Astrocyte (in vitro differentiated cells and primary cell): Measurements from ENCODE around the gene SUPT20H. TPM values are rescaled to one million over a fixed set of nuclear protein-coding genes. Genes with fewer than 3 reads are reported as not detected.

Experiments
- DNase-seq: peaks from one replicate; pipeline ENCODE4 v3.0.0-alpha.2; 2010; ENCODE audit warnings: low read depth
- FAIRE-seq: peaks from 2 replicates; lab custom pipeline; 2011; peaks lifted over from hg19 to GRCh38; lab: Jason Lieb, UNC
- H2AFZ ChIP-seq: 2 replicates; pipeline ENCODE4 v1.6.0; 2012; ENCODE audit warnings: low read depth, low read length, inconsistent platforms
- H3K27ac ChIP-seq: 2 replicates; pipeline ENCODE4 v1.5.1; 2011; ENCODE audit warnings: low read depth, low read length, inconsistent platforms
- H3K27me3 ChIP-seq: 2 replicates; pipeline ENCODE4 v1.6.0; 2011; ENCODE audit warnings: low read length, inconsistent platforms; ENCODE audit not compliant: insufficient read depth
- H3K36me3 ChIP-seq: 2 replicates; pipeline ENCODE4 v1.5.1; 2011; ENCODE audit warnings: low read length, inconsistent platforms; ENCODE audit not compliant: insufficient read depth
- H3K4me1 ChIP-seq: 2 replicates; pipeline ENCODE4 v1.5.1; 2011; ENCODE audit warnings: low read length, inconsistent platforms; ENCODE audit not compliant: insufficient read depth
- H3K4me2 ChIP-seq: 2 replicates; pipeline ENCODE4 v1.6.0; 2012; ENCODE audit warnings: low read length, inconsistent platforms
- H3K4me3 ChIP-seq: 2 replicates; pipeline ENCODE4 v1.5.1; 2011; ENCODE audit warnings: low read depth, mild to moderate bottlenecking, low read length, inconsistent platforms; ENCODE audit not compliant: insufficient read depth
- H3K79me2 ChIP-seq: 2 replicates; pipeline ENCODE4 v1.6.0; 2012; ENCODE audit warnings: mild to moderate bottlenecking, low read length, inconsistent platforms; ENCODE audit not compliant: insufficient read depth
- H3K9ac ChIP-seq: 2 replicates; pipeline ENCODE4 v1.6.0; 2012; ENCODE audit warnings: mild to moderate bottlenecking, low read length, inconsistent platforms
- H3K9me3 ChIP-seq: 2 replicates; pipeline ENCODE4 v1.5.1; 2012; ENCODE audit warnings: low read depth, mild to moderate bottlenecking, low read length, inconsistent platforms; ENCODE audit not compliant: insufficient read depth
- H4K20me1 ChIP-seq: 2 replicates; pipeline ENCODE4 v1.6.0; 2012; ENCODE audit warnings: low read length, inconsistent platforms; ENCODE audit not compliant: insufficient read depth
- H3K27ac Mint-ChIP-seq: one replicate; pipeline ENCODE4 v1.8.0; 2021; ENCODE audit warnings: mild to moderate bottlenecking, mixed read lengths; ENCODE audit not compliant: unreplicated experiment
- H3K27me3 Mint-ChIP-seq: one replicate; pipeline ENCODE4 v1.8.0; 2021; ENCODE audit warnings: low read depth, mixed read lengths; ENCODE audit not compliant: unreplicated experiment
- H3K36me3 Mint-ChIP-seq: one replicate; pipeline ENCODE4 v1.8.0; 2021; ENCODE audit warnings: low read depth, mixed read lengths; ENCODE audit not compliant: unreplicated experiment
- H3K4me1 Mint-ChIP-seq: one replicate; pipeline ENCODE4 v1.8.0; 2021; ENCODE audit warnings: low read depth, mixed read lengths; ENCODE audit not compliant: unreplicated experiment
- H3K4me3 Mint-ChIP-seq: one replicate; pipeline ENCODE4 v1.8.0; 2021; ENCODE audit warnings: mild to moderate bottlenecking, moderate library complexity, mixed read lengths; ENCODE audit not compliant: unreplicated experiment
- H3K9me3 Mint-ChIP-seq: one replicate; pipeline ENCODE4 v1.8.0; 2021; ENCODE audit warnings: mild to moderate bottlenecking, mixed read lengths; ENCODE audit not compliant: unreplicated experiment
- EZH2 ChIP-seq: IDR thresholded peaks from 2 replicates; pipeline ENCODE4 v1.6.1; 2012; ENCODE audit warnings: mild to moderate bottlenecking, low read length, inconsistent platforms; ENCODE audit not compliant: insufficient read depth
- total RNA-seq: library from RNA; stranded (reverse); gene quantifications from 2 replicates; pipeline ENCODE4 v1.2.1, GENCODE V29; 2021
- TF ChIP-seq, protein P1 (sequence below): IDR thresholded peaks from 2 replicates; pipeline ENCODE4 v1.5.1; 2011; ENCODE audit warnings: low read depth, mild to moderate bottlenecking, inconsistent platforms, low read length, moderate library complexity; ENCODE audit not compliant: insufficient read depth

SUPT20H gene
- total RNA-seq, 1 donor from 2014 or later: 87.7 TPM

- Mint-ChIP-seq H3K27ac (no peak overlapping the region), H3K9me3 (no peaks in the 10 kb centered on the region), H3K4me1 (no peaks in the 10 kb centered on the region), H3K27me3 (no peaks in the 10 kb centered on the region), H3K4me3 (no peak overlapping the region), H3K36me3 (peaks cover 9% of the 10 kb centered on the region)
- Histone ChIP-seq H3K9ac (no peak overlapping the region), H3K4me3 (no peak overlapping the region), H4K20me1 (peaks cover 6% of the 10 kb centered on the region), H2AFZ (no peak overlapping the region), H3K36me3 (peaks cover 60% of the 10 kb centered on the region), H3K27me3 (no peaks in the 10 kb centered on the region), H3K27ac (no peak overlapping the region), H3K4me1 (no peaks in the 10 kb centered on the region), H3K79me2 (peaks cover 2% of the 10 kb centered on the region), H3K9me3 (no peaks in the 10 kb centered on the region), H3K4me2 (no peak overlapping the region)
- DNase-seq (no peak), FAIRE-seq (no peak)
- TF ChIP-seq, protein P1, sequence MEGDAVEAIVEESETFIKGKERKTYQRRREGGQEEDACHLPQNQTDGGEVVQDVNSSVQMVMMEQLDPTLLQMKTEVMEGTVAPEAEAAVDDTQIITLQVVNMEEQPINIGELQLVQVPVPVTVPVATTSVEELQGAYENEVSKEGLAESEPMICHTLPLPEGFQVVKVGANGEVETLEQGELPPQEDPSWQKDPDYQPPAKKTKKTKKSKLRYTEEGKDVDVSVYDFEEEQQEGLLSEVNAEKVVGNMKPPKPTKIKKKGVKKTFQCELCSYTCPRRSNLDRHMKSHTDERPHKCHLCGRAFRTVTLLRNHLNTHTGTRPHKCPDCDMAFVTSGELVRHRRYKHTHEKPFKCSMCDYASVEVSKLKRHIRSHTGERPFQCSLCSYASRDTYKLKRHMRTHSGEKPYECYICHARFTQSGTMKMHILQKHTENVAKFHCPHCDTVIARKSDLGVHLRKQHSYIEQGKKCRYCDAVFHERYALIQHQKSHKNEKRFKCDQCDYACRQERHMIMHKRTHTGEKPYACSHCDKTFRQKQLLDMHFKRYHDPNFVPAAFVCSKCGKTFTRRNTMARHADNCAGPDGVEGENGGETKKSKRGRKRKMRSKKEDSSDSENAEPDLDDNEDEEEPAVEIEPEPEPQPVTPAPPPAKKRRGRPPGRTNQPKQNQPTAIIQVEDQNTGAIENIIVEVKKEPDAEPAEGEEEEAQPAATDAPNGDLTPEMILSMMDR: no peak
- TF ChIP-seq EZH2: no peak
Measured at GRCh38 chr13:37009692-37010091, 49.8 kb downstream of the SUPT20H start.

DNA sequence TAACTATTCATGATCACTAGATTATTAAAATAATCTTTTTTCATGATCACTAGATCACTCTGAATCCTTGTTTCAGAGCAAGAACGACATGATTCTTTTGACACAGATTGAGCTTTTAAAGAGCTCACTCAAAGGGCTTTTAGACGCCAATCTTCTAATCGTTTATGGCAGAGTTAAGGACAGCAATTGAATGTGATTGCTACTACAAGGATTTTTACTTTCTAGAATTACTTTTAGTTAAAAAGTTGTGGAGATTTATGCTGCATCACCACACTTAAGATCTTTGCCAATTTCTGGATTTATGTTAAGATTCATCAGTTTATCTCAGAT is 57.6 kb downstream of the SUPT20H start:
- Mint-ChIP-seq H3K27ac (peak overlapping the region; percentile 75), H3K4me1 (peaks cover 8% of the 10 kb centered on the region), H3K36me3 (peaks cover 5% of the 10 kb centered on the region), H3K27me3 (no peaks in the 10 kb centered on the region), H3K9me3 (no peaks in the 10 kb centered on the region), H3K4me3 (peak overlapping the region; percentile 99)
- no peaks in the 10 kb centered on the region for H4K20me1 ChIP-seq
- peak overlapping the region; percentile 92 for H3K4me3 ChIP-seq
- peak overlapping the region; percentile 99 for H3K9ac ChIP-seq
- H3K9me3 ChIP-seq: no peaks in the 10 kb centered on the region
- peak overlapping the region; percentile 99 for H3K27ac ChIP-seq
- DNase-seq (no peak), FAIRE-seq (no peak)
- no peaks in the 10 kb centered on the region for H3K27me3 ChIP-seq
- TF ChIP-seq, protein P1: no peak
- TF ChIP-seq EZH2: no peak
- peaks cover 11% of the 10 kb centered on the region for H3K4me1 ChIP-seq
- no peak overlapping the region for H2AFZ ChIP-seq
- H3K36me3 ChIP-seq: peaks cover 28% of the 10 kb centered on the region
- H3K4me2 ChIP-seq: peak overlapping the region; percentile 100
- H3K79me2 ChIP-seq: peaks cover 50% of the 10 kb centered on the region

DNA sequence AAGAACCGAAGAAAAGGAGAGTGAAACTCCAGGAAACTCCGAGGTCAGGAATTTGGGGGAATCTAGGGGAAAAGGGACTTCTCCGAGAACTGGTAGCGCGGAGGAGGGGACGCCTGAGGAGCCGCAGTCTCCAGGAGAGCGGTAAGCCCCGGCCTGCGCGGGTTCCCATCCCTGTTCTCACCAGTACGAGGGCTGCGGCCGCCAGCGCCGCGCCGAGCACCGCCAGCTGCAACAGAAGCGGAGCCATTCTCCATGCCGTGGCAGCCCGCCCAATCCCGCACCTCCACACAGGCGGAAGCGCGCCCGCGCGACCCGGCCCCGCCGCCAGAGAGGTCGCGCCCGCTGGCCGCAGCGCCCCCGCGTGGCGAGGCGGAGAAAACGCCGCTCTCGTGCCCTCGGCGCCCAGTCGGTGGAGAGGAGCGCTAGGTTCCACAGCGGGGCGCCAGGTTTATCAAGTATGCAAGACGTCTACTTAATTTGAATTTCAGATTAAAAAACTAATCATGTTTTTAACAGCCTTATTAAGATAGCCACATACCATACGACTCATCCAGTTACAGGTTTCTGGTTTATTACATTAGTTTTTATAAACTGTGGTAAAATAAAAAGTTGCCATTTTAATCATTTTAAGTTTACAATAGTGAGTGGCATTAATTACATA is 60.3 kb downstream of the SUPT20H start, which contains the start of gene ALG5:
TSS of gene ALG5 (minus strand) at position 287 of the 661 bp plus-strand sequence. CDS start at position 247, 40 bp downstream.
- TF ChIP-seq, protein P1: peak; percentile 78
- TF ChIP-seq EZH2: no peak
- Histone ChIP-seq H3K79me2 (peaks cover 74% of the 10 kb centered on the region), H3K27me3 (no peaks in the 10 kb centered on the region), H3K4me3 (peak within 1 kb of the TSS; percentile 92), H2AFZ (peak within 1 kb of the TSS; percentile 87), H3K4me2 (peak within 1 kb of the TSS; percentile 100), H3K27ac (peak within 1 kb of the TSS; percentile 99), H4K20me1 (peaks cover 6% of the 10 kb centered on the region), H3K4me1 (peaks cover 11% of the 10 kb centered on the region), H3K36me3 (peaks cover 21% of the 10 kb centered on the region), H3K9me3 (no peaks in the 10 kb centered on the region), H3K9ac (peak within 1 kb of the TSS; percentile 99)
- Mint-ChIP-seq H3K4me1 (peaks cover 9% of the 10 kb centered on the region), H3K36me3 (no peaks in the 10 kb centered on the region), H3K27me3 (no peaks in the 10 kb centered on the region), H3K9me3 (no peaks in the 10 kb centered on the region), H3K27ac (peak within 1 kb of the TSS; percentile 100), H3K4me3 (peak within 1 kb of the TSS; percentile 99)
- DNase-seq: peak; percentile 75
- FAIRE-seq: no peak
